ENCODE data around the gene CSMD2. TPM values are rescaled to one million over a fixed set of nuclear protein-coding genes. Genes with fewer than 3 reads are reported as not detected.

CSMD2 gene
- total and polyA plus RNA-seq, 2 experiments from 2014 or later: 5.3 to 16.6 TPM

DNA sequence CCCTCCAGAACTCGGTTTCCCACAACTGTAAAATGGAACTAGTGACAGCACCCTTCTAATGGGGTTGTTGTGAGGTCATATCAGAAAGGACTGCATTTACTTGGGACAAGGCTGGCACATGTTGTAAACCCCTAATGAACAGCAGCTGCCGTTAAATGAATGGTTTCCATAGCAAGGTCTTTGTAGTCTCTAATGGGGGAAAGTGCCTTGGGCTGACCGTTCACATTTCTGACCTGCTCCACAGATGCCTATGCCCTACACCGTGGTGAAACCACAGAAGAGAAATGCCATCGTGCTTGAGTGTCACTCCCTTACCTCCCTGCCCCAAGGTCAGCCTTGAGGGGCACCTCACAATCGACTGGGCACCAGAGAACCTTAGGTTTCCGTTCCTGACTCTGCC, 549.5 kb downstream of the CSMD2 start:
- Histone ChIP-seq H3K27me3 (ENCODE audit: insufficient read depth) (no peaks in the 10 kb centered on the region), H3K4me2 (no peak overlapping the region), H3K4me3 (no peak overlapping the region), H3K4me1 (ENCODE audit: insufficient read depth) (no peaks in the 10 kb centered on the region), H3F3A (replicated peaks; ENCODE audit: low read depth) (no peaks in the 10 kb centered on the region), H2AFZ (no peak overlapping the region), H3K79me2 (replicated peaks; ENCODE audit: insufficient read depth) (no peaks in the 10 kb centered on the region), H3K9me2 (ENCODE audit: insufficient read depth) (no peaks in the 10 kb centered on the region), H3K27ac (ENCODE audit: low read depth) (no peak overlapping the region), H4K20me1 (replicated peaks; ENCODE audit: insufficient read depth) (no peaks in the 10 kb centered on the region; the same call in 1 of the 2 replicates), H3K36me3 (ENCODE audit: insufficient read depth) (no peaks in the 10 kb centered on the region)
- Mint-ChIP-seq H3K27me3 (ENCODE audit: insufficient read depth, low read depth, poor library complexity) (peaks cover 2% of the 10 kb centered on the region), H3K9me3 (no peaks in the 10 kb centered on the region; the same call in 2 of the 3 replicates), H3K4me3 (no peak overlapping the region), H3K4me1 (no peaks in the 10 kb centered on the region), H3K27ac (no peak overlapping the region), H3K36me3 (ENCODE audit: low read depth) (peaks cover 9% of the 10 kb centered on the region; the same call in 2 of the 3 replicates)
- no peak for DNase-seq (ENCODE audit: low spot score)
- no peak for ATAC-seq
- TF ChIP-seq EZH2phosphoT487 (IDR thresholded peaks at IDR 0.05; ENCODE audit: unreplicated experiment): no peak
- no peak for TF ChIP-seq NANOG (IDR thresholded peaks at IDR 0.05; ENCODE audit: borderline replicate concordance)
- TF ChIP-seq, protein P1, sequence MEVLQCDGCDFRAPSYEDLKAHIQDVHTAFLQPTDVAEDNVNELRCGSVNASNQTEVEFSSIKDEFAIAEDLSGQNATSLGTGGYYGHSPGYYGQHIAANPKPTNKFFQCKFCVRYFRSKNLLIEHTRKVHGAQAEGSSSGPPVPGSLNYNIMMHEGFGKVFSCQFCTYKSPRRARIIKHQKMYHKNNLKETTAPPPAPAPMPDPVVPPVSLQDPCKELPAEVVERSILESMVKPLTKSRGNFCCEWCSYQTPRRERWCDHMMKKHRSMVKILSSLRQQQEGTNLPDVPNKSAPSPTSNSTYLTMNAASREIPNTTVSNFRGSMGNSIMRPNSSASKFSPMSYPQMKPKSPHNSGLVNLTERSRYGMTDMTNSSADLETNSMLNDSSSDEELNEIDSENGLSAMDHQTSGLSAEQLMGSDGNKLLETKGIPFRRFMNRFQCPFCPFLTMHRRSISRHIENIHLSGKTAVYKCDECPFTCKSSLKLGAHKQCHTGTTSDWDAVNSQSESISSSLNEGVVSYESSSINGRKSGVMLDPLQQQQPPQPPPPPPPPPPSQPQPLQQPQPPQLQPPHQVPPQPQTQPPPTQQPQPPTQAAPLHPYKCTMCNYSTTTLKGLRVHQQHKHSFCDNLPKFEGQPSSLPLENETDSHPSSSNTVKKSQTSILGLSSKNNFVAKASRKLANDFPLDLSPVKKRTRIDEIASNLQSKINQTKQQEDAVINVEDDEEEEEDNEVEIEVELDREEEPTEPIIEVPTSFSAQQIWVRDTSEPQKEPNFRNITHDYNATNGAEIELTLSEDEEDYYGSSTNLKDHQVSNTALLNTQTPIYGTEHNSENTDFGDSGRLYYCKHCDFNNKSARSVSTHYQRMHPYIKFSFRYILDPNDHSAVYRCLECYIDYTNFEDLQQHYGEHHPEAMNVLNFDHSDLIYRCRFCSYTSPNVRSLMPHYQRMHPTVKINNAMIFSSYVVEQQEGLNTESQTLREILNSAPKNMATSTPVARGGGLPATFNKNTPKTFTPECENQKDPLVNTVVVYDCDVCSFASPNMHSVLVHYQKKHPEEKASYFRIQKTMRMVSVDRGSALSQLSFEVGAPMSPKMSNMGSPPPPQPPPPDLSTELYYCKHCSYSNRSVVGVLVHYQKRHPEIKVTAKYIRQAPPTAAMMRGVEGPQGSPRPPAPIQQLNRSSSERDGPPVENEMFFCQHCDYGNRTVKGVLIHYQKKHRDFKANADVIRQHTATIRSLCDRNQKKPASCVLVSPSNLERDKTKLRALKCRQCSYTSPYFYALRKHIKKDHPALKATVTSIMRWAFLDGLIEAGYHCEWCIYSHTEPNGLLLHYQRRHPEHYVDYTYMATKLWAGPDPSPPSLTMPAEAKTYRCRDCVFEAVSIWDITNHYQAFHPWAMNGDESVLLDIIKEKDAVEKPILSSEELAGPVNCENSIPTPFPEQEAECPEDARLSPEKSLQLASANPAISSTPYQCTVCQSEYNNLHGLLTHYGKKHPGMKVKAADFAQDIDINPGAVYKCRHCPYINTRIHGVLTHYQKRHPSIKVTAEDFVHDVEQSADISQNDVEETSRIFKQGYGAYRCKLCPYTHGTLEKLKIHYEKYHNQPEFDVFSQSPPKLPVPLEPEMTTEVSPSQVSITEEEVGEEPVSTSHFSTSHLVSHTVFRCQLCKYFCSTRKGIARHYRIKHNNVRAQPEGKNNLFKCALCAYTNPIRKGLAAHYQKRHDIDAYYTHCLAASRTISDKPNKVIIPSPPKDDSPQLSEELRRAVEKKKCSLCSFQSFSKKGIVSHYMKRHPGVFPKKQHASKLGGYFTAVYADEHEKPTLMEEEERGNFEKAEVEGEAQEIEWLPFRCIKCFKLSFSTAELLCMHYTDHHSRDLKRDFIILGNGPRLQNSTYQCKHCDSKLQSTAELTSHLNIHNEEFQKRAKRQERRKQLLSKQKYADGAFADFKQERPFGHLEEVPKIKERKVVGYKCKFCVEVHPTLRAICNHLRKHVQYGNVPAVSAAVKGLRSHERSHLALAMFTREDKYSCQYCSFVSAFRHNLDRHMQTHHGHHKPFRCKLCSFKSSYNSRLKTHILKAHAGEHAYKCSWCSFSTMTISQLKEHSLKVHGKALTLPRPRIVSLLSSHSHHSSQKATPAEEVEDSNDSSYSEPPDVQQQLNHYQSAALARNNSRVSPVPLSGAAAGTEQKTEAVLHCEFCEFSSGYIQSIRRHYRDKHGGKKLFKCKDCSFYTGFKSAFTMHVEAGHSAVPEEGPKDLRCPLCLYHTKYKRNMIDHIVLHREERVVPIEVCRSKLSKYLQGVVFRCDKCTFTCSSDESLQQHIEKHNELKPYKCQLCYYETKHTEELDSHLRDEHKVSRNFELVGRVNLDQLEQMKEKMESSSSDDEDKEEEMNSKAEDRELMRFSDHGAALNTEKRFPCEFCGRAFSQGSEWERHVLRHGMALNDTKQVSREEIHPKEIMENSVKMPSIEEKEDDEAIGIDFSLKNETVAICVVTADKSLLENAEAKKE (CRISPR knock-in tag; IDR thresholded peaks at IDR 0.05): no peak
- TF ChIP-seq ZNF114 (CRISPR knock-in tag; IDR thresholded peaks at IDR 0.05): no peak
- TF ChIP-seq JUNB (IDR thresholded peaks at IDR 0.05; ENCODE audit: unreplicated experiment): no peak
- TF ChIP-seq, protein P2, sequence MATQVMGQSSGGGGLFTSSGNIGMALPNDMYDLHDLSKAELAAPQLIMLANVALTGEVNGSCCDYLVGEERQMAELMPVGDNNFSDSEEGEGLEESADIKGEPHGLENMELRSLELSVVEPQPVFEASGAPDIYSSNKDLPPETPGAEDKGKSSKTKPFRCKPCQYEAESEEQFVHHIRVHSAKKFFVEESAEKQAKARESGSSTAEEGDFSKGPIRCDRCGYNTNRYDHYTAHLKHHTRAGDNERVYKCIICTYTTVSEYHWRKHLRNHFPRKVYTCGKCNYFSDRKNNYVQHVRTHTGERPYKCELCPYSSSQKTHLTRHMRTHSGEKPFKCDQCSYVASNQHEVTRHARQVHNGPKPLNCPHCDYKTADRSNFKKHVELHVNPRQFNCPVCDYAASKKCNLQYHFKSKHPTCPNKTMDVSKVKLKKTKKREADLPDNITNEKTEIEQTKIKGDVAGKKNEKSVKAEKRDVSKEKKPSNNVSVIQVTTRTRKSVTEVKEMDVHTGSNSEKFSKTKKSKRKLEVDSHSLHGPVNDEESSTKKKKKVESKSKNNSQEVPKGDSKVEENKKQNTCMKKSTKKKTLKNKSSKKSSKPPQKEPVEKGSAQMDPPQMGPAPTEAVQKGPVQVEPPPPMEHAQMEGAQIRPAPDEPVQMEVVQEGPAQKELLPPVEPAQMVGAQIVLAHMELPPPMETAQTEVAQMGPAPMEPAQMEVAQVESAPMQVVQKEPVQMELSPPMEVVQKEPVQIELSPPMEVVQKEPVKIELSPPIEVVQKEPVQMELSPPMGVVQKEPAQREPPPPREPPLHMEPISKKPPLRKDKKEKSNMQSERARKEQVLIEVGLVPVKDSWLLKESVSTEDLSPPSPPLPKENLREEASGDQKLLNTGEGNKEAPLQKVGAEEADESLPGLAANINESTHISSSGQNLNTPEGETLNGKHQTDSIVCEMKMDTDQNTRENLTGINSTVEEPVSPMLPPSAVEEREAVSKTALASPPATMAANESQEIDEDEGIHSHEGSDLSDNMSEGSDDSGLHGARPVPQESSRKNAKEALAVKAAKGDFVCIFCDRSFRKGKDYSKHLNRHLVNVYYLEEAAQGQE (IDR thresholded peaks at IDR 0.05; ENCODE audit: unreplicated experiment): no peak
- no peak for TF ChIP-seq POLR2AphosphoS5 (IDR thresholded peaks at IDR 0.05; ENCODE audit: low read depth)
- TF ChIP-seq, protein P3, sequence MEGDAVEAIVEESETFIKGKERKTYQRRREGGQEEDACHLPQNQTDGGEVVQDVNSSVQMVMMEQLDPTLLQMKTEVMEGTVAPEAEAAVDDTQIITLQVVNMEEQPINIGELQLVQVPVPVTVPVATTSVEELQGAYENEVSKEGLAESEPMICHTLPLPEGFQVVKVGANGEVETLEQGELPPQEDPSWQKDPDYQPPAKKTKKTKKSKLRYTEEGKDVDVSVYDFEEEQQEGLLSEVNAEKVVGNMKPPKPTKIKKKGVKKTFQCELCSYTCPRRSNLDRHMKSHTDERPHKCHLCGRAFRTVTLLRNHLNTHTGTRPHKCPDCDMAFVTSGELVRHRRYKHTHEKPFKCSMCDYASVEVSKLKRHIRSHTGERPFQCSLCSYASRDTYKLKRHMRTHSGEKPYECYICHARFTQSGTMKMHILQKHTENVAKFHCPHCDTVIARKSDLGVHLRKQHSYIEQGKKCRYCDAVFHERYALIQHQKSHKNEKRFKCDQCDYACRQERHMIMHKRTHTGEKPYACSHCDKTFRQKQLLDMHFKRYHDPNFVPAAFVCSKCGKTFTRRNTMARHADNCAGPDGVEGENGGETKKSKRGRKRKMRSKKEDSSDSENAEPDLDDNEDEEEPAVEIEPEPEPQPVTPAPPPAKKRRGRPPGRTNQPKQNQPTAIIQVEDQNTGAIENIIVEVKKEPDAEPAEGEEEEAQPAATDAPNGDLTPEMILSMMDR (conservative IDR thresholded peaks at IDR 0.05; ENCODE audit: low read depth in 2 of 2): no peak
- TF ChIP-seq STAT1 (IDR thresholded peaks at IDR 0.05; ENCODE audit: unreplicated experiment): no peak
- TF ChIP-seq, protein P4, sequence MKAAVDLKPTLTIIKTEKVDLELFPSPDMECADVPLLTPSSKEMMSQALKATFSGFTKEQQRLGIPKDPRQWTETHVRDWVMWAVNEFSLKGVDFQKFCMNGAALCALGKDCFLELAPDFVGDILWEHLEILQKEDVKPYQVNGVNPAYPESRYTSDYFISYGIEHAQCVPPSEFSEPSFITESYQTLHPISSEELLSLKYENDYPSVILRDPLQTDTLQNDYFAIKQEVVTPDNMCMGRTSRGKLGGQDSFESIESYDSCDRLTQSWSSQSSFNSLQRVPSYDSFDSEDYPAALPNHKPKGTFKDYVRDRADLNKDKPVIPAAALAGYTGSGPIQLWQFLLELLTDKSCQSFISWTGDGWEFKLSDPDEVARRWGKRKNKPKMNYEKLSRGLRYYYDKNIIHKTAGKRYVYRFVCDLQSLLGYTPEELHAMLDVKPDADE (IDR thresholded peaks at IDR 0.05): no peak
- TF ChIP-seq ZNF331 (CRISPR knock-in tag; IDR thresholded peaks at IDR 0.05; ENCODE audit: low read depth): no peak
- no peak for TF ChIP-seq CREB1 (CRISPR knock-in tag; IDR thresholded peaks at IDR 0.05; ENCODE audit: low read depth)
- TF ChIP-seq EZH2 (IDR thresholded peaks at IDR 0.05; ENCODE audit: low read depth, unreplicated experiment): no peak
